Neural progenitor cell (in vitro differentiated cells): ENCODE data around the gene BATF2.

Experiments used
- CTCF ChIP-seq: fragments of 200-600 bp; sonication (generic); IDR thresholded peaks from 2 replicates; pipeline ENCODE4 v1.5.1; 2017; ENCODE audit warnings: antibody characterized with exemption, mild to moderate bottlenecking
- EZH2 ChIP-seq: fragments of 200-600 bp; sonication (generic); IDR thresholded peaks from 2 replicates; pipeline ENCODE4 v1.6.1; 2017; ENCODE audit warnings: antibody characterized with exemption, mild to moderate bottlenecking, moderate library complexity

GRCh38 chr11:65003282-65003681 is 6.5 kb upstream of the BATF2 start:
- TF ChIP-seq CTCF, result no peak
- no peak for TF ChIP-seq EZH2
